ENCODE measurements around the gene TANGO6.
"Not testable (repeated sequence)": the region's sequence is repeated elsewhere in the genome, so short reads cannot be mapped to it uniquely, and the experiment has no call there.

TANGO6 gene

GRCh38 chr16:69107316-69107962 is 264.1 kb downstream of the TANGO6 start:
- no peak for DNase-seq

- no peak for DNase-seq
Observed at GRCh38 chr16:69108064-69108904, 265.0 kb downstream of the TANGO6 start.

GRCh38 chr16:69108905-69109252 is 265.5 kb downstream of the TANGO6 start:
- no peak for DNase-seq

GRCh38 chr16:69109486-69110270 is 266.3 kb downstream of the TANGO6 start:
- no peak for DNase-seq

- no peak for DNase-seq
Observed at GRCh38 chr16:69110406-69110805, 267.1 kb downstream of the TANGO6 start.

GRCh38 chr16:69111216-69111875 is 268.0 kb downstream of the TANGO6 start:
- DNase-seq, result no peak

GRCh38 chr16:69111876-69112230 is 268.5 kb downstream of the TANGO6 start:
- no peak for DNase-seq

GRCh38 chr16:69112285-69113129 is 269.2 kb downstream of the TANGO6 start:
- peak in 3 of 6 experiments; percentile 9 to 26 (median 14) for DNase-seq

- DNase-seq, result no peak
Observed at GRCh38 chr16:69113216-69113615, 269.9 kb downstream of the TANGO6 start.

GRCh38 chr16:69114346-69114975 is 271.1 kb downstream of the TANGO6 start:
- DNase-seq, result no peak

GRCh38 chr16:69114976-69115355 is 271.6 kb downstream of the TANGO6 start:
- DNase-seq, result no peak

GRCh38 chr16:69115361-69115760 is 272.0 kb downstream of the TANGO6 start:
- DNase-seq, result no peak

GRCh38 chr16:69115837-69116236 is 272.5 kb downstream of the TANGO6 start:
- no peak for DNase-seq

GRCh38 chr16:69116256-69116875 is 273.0 kb downstream of the TANGO6 start:
- no peak for DNase-seq

GRCh38 chr16:69116906-69117305 is 273.6 kb downstream of the TANGO6 start:
- DNase-seq, result no peak

- no peak for DNase-seq
Observed at GRCh38 chr16:69118468-69118867, 275.1 kb downstream of the TANGO6 start.

- no peak for DNase-seq
Observed at GRCh38 chr16:69118994-69119393, 275.7 kb downstream of the TANGO6 start.

- no peak for DNase-seq
Observed at GRCh38 chr16:69119536-69119935, 276.2 kb downstream of the TANGO6 start.

GRCh38 chr16:69120096-69120664 is 276.8 kb downstream of the TANGO6 start:
- no peak for DNase-seq

GRCh38 chr16:69123910-69124309 is 280.6 kb downstream of the TANGO6 start:
- peak; percentile 15 to 77 (median 60) for DNase-seq

GRCh38 chr16:69124406-69124805 is 281.1 kb downstream of the TANGO6 start:
- DNase-seq, result not testable (repeated sequence)

Measured in stimulated activated naive CD4-positive, alpha-beta T cell (primary cell).